GM03348 (cell line): ENCODE results near the gene DMAP1.

Experiments
- DNase-seq: peaks from one replicate; pipeline ENCODE4 v3.0.0; 2012; ENCODE audit warnings: low spot score

Gene DMAP1

DNA sequence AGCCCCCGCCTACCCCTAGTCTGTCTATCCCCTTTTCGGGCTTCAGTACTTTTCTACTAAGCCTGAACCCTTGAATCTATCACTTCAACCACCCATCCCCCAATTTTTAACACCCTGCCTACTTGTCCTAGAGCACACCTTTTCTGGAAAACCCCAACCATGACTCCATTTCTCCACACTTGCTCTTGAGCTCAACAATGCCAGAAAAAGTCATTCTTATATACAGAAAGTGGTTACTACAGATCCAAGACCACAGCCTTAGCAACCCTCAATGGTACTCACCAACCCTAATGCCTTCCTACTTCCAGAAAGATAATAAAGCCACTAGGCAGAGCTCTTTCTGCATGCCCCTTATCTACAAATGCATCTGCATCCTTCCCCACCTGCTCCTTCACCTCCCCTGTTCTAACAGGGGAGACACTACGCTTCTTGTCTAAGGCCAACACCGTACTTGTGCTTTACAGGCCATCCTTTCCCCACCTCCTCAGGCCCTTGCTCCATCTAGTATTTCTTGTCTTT lies 41.2 kb downstream of the DMAP1 start:
- no peak for DNase-seq

GRCh38 chr1:44256762-44257554 lies 43.7 kb downstream of the DMAP1 start:
- DNase-seq = no peak

GRCh38 chr1:44259090-44259489 lies 45.8 kb downstream of the DMAP1 start:
- DNase-seq = no peak

- DNase-seq = no peak
Observed at GRCh38 chr1:44260792-44261170, 47.5 kb downstream of the DMAP1 start.

GRCh38 chr1:44261171-44261817 lies 48.0 kb downstream of the DMAP1 start:
- DNase-seq = no peak

DNA sequence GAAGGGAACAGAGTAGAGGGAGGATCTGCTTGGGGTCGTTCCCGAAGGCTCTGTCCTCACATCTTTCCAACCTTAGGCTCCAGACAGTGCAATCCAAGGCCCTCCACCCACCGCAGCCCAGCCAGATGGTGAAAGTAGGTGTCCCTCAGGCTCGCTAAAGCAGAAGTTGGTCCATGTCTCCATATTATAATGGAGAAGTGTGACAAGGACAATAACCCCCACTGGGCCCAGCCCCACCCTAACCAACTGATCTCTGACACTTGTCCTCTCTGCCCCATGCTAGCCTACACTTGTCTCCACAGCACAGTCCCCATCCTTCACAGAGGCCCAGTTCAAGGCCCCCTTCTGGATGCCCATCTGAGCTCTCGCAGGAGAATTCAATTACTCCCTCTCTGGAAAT lies 48.7 kb downstream of the DMAP1 start:
- DNase-seq = no peak

- no peak for DNase-seq
Observed at GRCh38 chr1:44262414-44262813, 49.1 kb downstream of the DMAP1 start.

- DNase-seq = no peak
Observed at GRCh38 chr1:44262816-44263567, 49.7 kb downstream of the DMAP1 start.

- DNase-seq = no peak
Observed at GRCh38 chr1:44263568-44264450, 50.5 kb downstream of the DMAP1 start.

- DNase-seq = no peak
Observed at GRCh38 chr1:44264451-44264771, 51.1 kb downstream of the DMAP1 start.

- DNase-seq = no peak
Observed at GRCh38 chr1:44265656-44266358, 52.5 kb downstream of the DMAP1 start.

DNA sequence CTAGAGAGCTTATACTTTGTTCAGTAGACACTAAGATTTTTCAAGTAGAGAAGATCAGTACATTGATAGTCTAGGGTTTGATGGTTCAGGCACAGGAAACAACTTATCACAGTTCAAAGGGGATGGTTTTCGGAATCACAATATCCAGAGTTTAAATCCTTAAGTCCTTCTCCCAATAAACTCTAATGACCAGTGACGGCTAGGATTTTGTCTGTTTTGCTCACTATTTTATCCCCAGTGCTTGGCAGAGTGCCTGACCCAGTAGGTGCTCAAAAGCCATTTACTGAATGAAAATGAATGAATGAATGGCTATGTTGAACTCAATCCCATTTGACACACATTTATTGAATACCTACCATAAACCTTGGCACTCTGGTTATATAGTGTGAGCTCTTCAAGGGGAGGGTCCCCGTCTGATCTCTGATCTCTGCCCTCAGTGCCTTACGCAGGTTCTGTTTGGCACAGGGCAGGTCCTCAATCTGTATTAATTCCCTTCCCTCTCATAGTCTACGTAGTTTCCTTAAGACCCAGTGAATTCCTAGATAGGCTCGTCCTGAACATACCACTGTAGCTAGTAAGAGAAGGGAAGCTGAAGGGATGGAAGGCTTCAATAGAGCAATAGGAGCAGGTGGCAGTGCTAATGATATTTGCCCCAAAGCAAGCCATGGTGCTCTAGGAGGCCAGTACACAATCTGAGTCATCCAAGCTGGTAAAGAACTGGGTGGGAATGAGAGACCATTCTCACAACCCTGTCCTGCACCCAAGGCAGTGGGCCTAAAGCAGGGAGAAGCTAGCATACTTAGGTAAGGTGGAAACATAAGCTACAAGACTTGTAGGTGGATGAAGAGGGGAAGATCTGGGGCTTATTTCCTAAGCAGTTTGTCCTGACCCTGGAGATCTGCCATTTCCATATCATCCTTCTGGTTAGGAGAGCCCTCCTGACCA lies 53.4 kb downstream of the DMAP1 start:
- no peak for DNase-seq

DNA sequence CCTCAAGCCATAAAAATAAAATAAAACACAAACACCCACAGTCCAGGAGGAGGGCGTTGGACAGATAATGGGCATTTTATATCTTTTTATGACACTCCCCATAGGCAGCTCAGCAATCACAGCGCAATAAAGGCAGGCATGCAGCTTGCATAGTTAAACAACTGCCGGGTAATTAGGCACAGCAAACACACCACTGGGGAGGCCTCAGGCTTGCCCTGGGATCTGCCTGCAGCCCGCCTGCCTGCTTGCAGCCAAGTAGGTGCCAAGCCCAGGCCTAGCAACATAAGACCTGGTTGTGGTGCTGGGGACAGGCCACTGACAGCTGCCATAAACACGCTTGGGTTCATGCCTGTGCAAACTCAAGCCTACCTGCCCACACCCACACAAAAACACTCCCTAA lies 54.2 kb downstream of the DMAP1 start:
- DNase-seq = no peak

- no peak for DNase-seq
Observed at GRCh38 chr1:44268054-44268453, 54.8 kb downstream of the DMAP1 start.
